Nephron (organoid): Measurements from ENCODE around the gene SLC12A8.

Experiments
- H3K27ac Mint-ChIP-seq, 3 experiments: 2 replicates each; pipeline ENCODE4 v1.8.0; 2020; ENCODE audit warnings: mixed read lengths in 3 of 3, mild to moderate bottlenecking in 2 of 3, moderate library complexity in 1 of 3
- H3K27me3 Mint-ChIP-seq: 2 replicates; pipeline ENCODE4 v1.8.0; 2021; ENCODE audit warnings: low read depth, mild to moderate bottlenecking, moderate library complexity, mixed read lengths
- H3K36me3 Mint-ChIP-seq: 2 replicates; pipeline ENCODE4 v1.8.0; 2020; ENCODE audit warnings: low read depth, mixed read lengths
- H3K4me1 Mint-ChIP-seq: 2 replicates; pipeline ENCODE4 v1.8.0; 2020; ENCODE audit warnings: mixed read lengths
- H3K4me3 Mint-ChIP-seq, 3 experiments: 2 replicates each; pipeline ENCODE4 v1.8.0; 2020; ENCODE audit warnings: mild to moderate bottlenecking in 3 of 3, mixed read lengths in 3 of 3, moderate library complexity in 2 of 3
- H3K9me3 Mint-ChIP-seq: 2 replicates; pipeline ENCODE4 v1.8.0; 2020; ENCODE audit warnings: mixed read lengths
- CTCF ChIP-seq, 3 experiments: fragments of 200-600 bp; sonication (generic); IDR thresholded peaks; one replicate each; pipeline ENCODE4 v1.5.0; 2021; ENCODE audit warnings: antibody characterized with exemption in 3 of 3; ENCODE audit not compliant: unreplicated experiment in 3 of 3

The SLC12A8 gene

GRCh38 chr3:125154800-125155269 lies 57.7 kb downstream of the SLC12A8 start:
- Mint-ChIP-seq H3K4me1 (peaks cover 26% of the 10 kb centered on the region), H3K9me3 (no peaks in the 10 kb centered on the region), H3K4me3 (no peak overlapping the region), H3K27me3 (no peaks in the 10 kb centered on the region), H3K27ac (no peak overlapping the region), H3K36me3 (no peaks in the 10 kb centered on the region)
- TF ChIP-seq CTCF (IDR thresholded peaks at IDR 0.05; ENCODE audit: unreplicated experiment in 3 of 3): no peak

GRCh38 chr3:125154110-125154509 lies 58.4 kb downstream of the SLC12A8 start:
- Mint-ChIP-seq H3K36me3 (no peaks in the 10 kb centered on the region), H3K27me3 (no peaks in the 10 kb centered on the region), H3K4me3 (no peak overlapping the region), H3K4me1 (peaks cover 33% of the 10 kb centered on the region), H3K9me3 (no peaks in the 10 kb centered on the region), H3K27ac (no peak overlapping the region)
- TF ChIP-seq CTCF (IDR thresholded peaks at IDR 0.05; ENCODE audit: unreplicated experiment in 3 of 3): no peak

- Mint-ChIP-seq H3K4me1 (peaks cover 39% of the 10 kb centered on the region), H3K9me3 (no peaks in the 10 kb centered on the region), H3K4me3 (no peak overlapping the region), H3K36me3 (no peaks in the 10 kb centered on the region), H3K27me3 (no peaks in the 10 kb centered on the region), H3K27ac (no peak overlapping the region)
- no peak for TF ChIP-seq CTCF (IDR thresholded peaks at IDR 0.05; ENCODE audit: unreplicated experiment in 3 of 3)
Observed at GRCh38 chr3:125152951-125153350, 59.6 kb downstream of the SLC12A8 start.

- no peak for TF ChIP-seq CTCF (IDR thresholded peaks at IDR 0.05; ENCODE audit: unreplicated experiment in 3 of 3)
- Mint-ChIP-seq H3K27ac (peak overlapping the region in 1 of 3 experiments; percentile 77), H3K9me3 (no peaks in the 10 kb centered on the region), H3K27me3 (no peaks in the 10 kb centered on the region), H3K4me3 (no peak overlapping the region), H3K36me3 (no peaks in the 10 kb centered on the region), H3K4me1 (peaks cover 38% of the 10 kb centered on the region)
Observed at GRCh38 chr3:125151916-125152315, 60.6 kb downstream of the SLC12A8 start.

- no peak for TF ChIP-seq CTCF (IDR thresholded peaks at IDR 0.05; ENCODE audit: unreplicated experiment in 3 of 3)
- Mint-ChIP-seq H3K4me1 (peaks cover 34% of the 10 kb centered on the region), H3K9me3 (no peaks in the 10 kb centered on the region), H3K27me3 (no peaks in the 10 kb centered on the region), H3K27ac (peak overlapping the region; percentile 7 to 77 (median 26)), H3K36me3 (no peaks in the 10 kb centered on the region), H3K4me3 (peak overlapping the region in 1 of 3 experiments; percentile 0)
Observed at GRCh38 chr3:125151442-125151817, 61.1 kb downstream of the SLC12A8 start.
